MM.1S (cell line): Measurements from ENCODE around the gene MIPOL1.

Experiments used
- EZH2 ChIP-seq: fragments of 300-600 bp; sonication (generic); optimal IDR thresholded peaks from 2 replicates; pipeline ENCODE3; 2017; ENCODE audit warnings: low read depth, mild to moderate bottlenecking, antibody characterized with exemption, low read length, mixed read lengths
- EZH2phosphoT487 ChIP-seq: fragments of 300-600 bp; sonication (generic); IDR thresholded peaks from 2 replicates; pipeline ENCODE4 v1.6.1; 2018; ENCODE audit warnings: antibody characterized with exemption, low read length
- TF ChIP-seq, protein P1 (sequence below): fragments of 300-600 bp; sonication (generic); IDR thresholded peaks from 2 replicates; pipeline ENCODE4 v1.5.1; 2016; ENCODE audit warnings: antibody characterized with exemption, low read length, mixed read lengths

DNA sequence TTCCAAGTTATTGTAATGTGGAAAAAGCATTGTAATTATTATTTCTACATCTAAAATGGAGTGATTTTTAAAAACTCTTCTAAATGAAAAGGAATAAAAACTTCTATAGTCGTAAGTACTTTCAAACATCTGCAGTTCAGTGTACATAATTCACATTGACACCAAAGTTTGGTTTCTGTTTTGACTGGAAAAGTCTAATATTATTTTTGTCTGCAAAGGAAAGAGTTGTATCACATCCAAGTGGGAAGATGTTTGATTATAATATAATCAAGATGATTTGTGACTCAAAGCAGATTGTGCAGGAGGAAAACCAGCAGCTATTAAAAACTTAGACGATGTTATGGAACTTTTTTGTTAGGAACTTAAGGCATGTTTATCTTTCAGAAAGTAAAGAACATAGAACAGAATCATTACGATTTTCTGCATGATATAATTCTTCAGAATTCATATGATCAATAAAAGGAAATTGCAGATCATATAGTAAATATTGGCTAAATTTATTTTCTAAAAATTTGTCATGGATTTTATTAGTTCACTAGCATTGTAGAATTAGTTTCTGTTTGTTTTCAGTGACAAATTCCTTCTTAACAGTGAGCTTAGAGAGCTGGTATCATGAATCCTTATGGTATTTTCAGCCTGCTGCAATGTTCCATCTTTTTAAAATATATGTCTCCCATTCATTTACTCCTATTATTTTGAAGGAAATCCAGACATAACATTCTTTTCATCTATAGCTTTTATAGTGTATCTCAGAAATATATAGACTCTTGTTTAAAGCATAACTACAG, 145.8 kb downstream of the MIPOL1 start:
- no peak for TF ChIP-seq EZH2
- TF ChIP-seq, protein P1, sequence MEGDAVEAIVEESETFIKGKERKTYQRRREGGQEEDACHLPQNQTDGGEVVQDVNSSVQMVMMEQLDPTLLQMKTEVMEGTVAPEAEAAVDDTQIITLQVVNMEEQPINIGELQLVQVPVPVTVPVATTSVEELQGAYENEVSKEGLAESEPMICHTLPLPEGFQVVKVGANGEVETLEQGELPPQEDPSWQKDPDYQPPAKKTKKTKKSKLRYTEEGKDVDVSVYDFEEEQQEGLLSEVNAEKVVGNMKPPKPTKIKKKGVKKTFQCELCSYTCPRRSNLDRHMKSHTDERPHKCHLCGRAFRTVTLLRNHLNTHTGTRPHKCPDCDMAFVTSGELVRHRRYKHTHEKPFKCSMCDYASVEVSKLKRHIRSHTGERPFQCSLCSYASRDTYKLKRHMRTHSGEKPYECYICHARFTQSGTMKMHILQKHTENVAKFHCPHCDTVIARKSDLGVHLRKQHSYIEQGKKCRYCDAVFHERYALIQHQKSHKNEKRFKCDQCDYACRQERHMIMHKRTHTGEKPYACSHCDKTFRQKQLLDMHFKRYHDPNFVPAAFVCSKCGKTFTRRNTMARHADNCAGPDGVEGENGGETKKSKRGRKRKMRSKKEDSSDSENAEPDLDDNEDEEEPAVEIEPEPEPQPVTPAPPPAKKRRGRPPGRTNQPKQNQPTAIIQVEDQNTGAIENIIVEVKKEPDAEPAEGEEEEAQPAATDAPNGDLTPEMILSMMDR, result no peak
- no peak for TF ChIP-seq EZH2phosphoT487
